K562 (cell line): ENCODE measurements around the gene KCNG4.

Experiments
- CREB1 ChIP-seq, 2 experiments: sonication (generic) in 1 of 2; formaldehyde crosslinking in 1 of 2; IDR thresholded peaks; 2 replicates each; pipeline versions ENCODE4 v1.6.1 to v1.8.0; 2012 to 2022; ENCODE audit warnings: inconsistent platforms in 1 of 2, mild to moderate bottlenecking in 1 of 2, missing genetic modification reagents in 1 of 2, moderate library complexity in 1 of 2
- MYC ChIP-seq, 2 experiments: fragments of 250-450 bp in 1 of 2; sonication (Bioruptor Pico) in 1 of 2; IDR thresholded peaks; 2 replicates each; pipeline versions ENCODE4 v1.5.1 to v1.6.1; 2012 to 2021; ENCODE audit warnings: low read depth in 2 of 2, borderline replicate concordance in 1 of 2, improper control_type of control experiment in 1 of 2, low read length in 1 of 2, mild to moderate bottlenecking in 1 of 2, moderate library complexity in 1 of 2
- STAT5B ChIP-seq: fragments of 250-450 bp; sonication (Bioruptor Pico); IDR thresholded peaks from 2 replicates; pipeline ENCODE4 v1.8.0; 2021; ENCODE audit warnings: mild to moderate bottlenecking, inconsistent platforms
- ZNF134 ChIP-seq: fragments of 250-450 bp; sonication (Bioruptor Pico); conservative IDR thresholded peaks from 2 replicates; pipeline ENCODE4 v1.4.0; 2020
- ZNF740 ChIP-seq, 3 experiments: fragments of 200-800 bp in 1 of 3; sonication (Bioruptor generic) in 1 of 3; sonication (generic) in 1 of 3; formaldehyde crosslinking in 1 of 3; IDR thresholded peaks; 2 replicates each; pipeline versions ENCODE4 v1.6.1 to v1.8.0; 2016 to 2022; ENCODE audit warnings: mild to moderate bottlenecking in 2 of 3, missing compliant biosample characterization in 2 of 3, missing genetic modification characterization in 2 of 3, missing genetic modification reagents in 1 of 3

- no peak for TF ChIP-seq CREB1 (IDR thresholded peaks at IDR 0.05)
- no peak for TF ChIP-seq CREB1 (CRISPR knock-in tag; IDR thresholded peaks at IDR 0.05)
- no peak for TF ChIP-seq MYC (IDR thresholded peaks at IDR 0.05; ENCODE audit: low read depth, low read length)
- no peak for TF ChIP-seq MYC (CRISPR knock-in tag; IDR thresholded peaks at IDR 0.05; ENCODE audit: borderline replicate concordance, low read depth)
- TF ChIP-seq ZNF740 (CRISPR knock-in tag; IDR thresholded peaks at IDR 0.05), result no peak
- no peak for TF ChIP-seq ZNF740 (tag; IDR thresholded peaks at IDR 0.05)
- TF ChIP-seq ZNF134, result no peak
- TF ChIP-seq STAT5B (CRISPR knock-in tag), result no peak
Observed at GRCh38 chr16:84233748-84234147, 6.1 kb downstream of the KCNG4 start.
